Medulla oblongata (tissue), 1 donor: ENCODE measurements around the gene PPP1R2C.

Experiments used
- DNase-seq: peaks from one replicate; pipeline ENCODE4 v3.0.0-alpha.2; 2015; ENCODE audit errors: extremely low spot score

The PPP1R2C gene

DNA sequence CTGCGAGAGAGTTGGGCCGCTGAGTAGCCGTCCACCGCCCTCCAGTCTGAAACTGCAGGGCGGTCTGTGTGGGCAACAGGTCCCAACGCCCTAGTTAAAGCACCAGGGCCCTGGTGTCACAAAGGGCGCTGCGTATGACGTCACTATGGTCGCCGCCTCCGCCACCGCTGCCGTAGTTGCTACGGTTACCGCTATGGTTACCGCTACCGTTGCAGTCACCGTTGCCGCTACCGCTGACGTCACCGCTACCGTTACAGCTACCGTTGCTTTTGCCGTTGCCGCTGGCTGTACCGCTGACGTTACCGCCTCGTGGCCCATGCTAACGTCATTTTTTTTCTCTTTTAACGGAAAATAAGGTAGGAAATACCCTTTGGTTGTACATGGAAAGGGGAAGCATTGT lies at the start of gene PPP1R2C:
PPP1R2C (minus strand) TSS at position 68 of the 400 bp plus-strand sequence. CDS start 84 bp downstream, outside the sequence.
- no peak for DNase-seq

DNA sequence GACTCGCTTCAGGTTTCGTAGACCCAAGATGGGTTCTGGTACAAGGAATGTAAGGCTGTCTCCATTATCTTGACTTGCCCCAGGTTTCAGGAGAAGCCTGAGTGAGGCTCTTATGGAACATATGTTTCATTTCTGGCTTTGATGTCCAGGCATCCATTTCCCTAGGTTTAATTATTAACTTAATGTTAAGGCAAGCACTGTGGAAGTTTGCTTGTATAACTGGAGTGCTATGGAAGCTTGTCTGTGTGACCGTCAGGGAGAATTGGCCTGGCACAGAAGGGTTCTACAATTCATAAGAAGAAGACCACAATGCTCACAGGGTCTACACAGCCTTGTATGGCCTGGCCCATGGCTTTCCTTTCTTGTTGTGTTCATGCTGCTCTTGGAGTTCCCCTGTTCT lies 47.2 kb upstream of the PPP1R2C start:
- DNase-seq = no peak

DNA sequence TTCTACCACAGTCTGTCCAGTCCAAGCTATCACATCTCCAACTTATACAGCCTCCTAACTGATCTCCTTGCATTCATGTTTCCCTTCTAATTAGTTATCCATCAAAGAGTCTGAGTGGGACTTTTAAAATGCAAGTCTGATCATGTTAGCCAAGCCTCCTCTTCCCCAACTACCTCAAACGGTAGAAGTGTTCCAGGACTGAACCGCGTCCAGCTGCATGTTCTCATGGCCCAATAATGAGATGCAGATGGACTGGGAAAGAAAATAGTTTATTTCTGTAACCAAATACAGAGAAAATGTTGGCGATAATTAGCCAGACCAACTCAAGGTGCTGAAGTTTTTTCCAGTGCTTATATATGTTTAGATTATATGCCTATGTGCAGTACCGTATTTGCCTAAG lies 46.6 kb upstream of the PPP1R2C start:
- DNase-seq = no peak

DNA sequence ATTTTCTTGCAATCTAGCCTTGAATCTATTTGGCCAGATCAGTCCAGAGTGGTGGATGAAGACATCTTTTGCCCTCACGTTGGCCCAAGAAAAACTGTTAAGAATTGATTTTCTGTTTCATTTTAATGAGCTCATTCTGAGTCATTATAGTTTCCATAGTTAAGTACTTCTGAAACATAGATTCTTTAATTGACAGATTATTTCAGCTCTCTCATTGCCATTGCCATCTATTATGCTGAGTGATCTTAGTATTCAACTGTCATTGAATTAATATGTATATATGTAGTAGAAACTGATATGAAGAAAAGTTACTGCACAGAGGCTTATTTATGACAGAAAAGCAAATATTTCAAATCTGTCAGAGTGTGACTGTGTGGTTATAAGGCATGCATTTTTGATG lies 45.5 kb upstream of the PPP1R2C start:
- no peak for DNase-seq

DNA sequence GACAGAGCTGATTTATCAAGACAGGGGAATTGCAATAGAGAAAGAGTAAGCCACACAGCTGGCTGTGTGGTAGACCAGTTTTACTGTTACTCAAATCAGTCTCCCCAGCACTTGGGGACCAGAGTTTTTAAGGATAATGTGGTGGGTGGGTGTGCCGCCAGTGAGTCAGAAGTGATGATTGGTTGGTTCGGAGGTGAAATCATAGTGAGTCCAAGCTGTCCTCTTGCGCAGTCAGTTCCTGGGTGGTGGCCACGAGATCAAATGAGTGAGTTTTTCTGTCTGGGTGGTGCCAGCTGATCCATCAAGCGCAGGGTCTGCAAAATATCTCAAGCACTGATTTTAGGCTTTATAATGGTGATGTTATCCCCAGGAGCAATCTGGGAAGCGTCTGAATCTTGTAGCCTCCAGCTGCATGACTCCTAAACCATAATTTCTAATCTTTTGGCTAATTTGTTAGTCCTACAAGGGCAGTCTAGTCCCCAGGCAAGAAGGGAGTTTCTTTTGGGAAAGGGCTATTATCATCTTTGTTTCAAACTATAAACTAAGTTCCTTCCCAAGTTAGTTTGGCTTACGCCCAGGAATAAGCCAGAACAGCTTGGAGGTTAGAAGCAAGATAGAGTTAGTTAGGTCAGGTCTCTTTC lies 44.0 kb upstream of the PPP1R2C start:
- no peak for DNase-seq

DNA sequence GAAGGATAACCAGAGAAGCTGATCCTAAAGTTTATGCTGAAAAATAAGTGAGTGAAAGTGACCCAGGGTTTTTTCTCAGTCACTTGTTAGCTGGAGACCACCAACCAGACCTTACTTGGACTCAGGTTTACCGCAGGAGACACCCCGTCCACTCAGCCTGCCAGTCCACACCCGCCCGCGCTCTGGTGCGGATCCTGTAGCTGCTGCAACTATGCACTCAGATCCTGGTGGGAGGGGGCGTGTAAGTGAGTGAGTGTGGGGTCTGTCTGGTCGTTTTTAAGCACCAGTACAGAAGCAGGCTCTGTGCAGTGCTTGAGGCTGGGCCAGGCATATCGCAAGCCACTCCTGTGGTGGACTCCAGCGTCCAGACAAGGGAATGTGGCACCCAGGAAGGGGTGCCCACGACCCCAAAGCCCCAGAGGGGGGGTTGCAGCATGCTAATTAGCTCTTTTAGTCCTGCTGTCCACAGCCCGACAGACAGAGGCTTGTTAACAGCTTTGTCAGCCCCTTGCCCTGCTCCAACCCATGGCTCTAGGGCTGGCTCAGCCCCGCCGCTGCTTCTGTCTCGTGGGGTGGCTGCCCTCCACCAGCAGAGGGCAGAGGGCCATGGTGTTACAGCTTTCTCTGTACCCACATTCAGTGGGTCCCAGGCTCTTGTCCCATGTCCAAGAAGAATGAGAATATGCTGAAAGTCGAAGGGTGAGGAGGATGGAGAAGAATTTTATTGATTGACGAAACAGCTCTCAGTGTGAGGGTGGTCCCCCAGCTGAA lies 40.4 kb upstream of the PPP1R2C start:
- no peak for DNase-seq

DNA sequence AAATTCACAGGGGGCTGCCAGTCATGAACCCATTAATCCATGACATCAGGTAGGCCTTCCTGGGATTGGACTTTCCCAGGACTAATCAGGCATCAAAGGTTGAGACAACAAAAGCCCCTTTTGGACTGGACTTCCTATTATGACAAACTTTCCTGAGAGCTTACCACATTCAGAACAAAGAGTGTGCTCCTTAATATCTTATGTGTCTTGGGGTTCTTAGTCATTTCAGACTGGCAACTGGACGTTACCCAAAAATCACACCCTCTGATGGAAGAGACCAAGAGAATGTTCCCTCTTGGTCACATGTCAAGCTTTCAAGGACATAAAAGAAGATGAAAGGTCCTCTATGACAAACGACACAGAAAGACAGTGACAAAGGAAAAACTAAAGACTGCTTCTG lies 31.6 kb upstream of the PPP1R2C start:
- DNase-seq = no peak

DNA sequence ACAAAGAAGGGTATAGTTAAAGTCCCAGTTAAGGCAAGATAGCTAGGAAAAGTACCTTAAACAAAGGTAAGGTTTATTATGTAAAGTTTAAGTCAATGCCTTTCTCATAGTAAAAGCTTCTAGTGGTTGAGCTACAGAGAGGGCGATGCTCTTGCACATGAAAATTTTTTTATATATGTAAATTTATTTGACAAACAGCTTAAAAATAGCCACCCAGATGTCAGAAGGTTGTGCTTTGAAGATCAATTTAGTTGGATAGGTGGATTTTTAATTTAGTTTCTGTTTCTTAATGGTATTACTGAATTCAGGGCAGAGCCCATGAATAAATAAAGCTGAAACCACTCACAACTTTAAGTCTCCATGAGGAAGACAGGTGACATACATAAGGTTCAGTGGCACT lies 29.4 kb upstream of the PPP1R2C start:
- no peak for DNase-seq

DNA sequence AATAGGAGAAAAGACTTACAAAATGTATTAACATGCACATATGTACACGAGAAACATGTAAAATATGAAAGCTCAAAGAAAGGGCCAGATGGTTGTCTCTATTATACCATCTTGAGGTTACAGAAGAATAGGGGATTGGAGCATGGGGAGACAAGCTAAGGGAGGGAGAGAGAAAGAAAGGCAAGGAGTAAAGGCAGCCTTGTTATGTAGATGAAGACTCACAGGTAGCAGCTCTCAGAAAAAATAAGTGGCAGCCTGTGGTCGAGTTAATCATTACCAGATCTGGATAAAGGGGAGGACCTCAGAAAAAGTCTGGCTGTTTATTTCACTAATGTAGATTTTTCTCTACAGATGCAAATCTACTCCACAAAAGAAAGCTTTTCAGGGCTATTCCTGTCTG lies 26.6 kb upstream of the PPP1R2C start:
- no peak for DNase-seq

DNA sequence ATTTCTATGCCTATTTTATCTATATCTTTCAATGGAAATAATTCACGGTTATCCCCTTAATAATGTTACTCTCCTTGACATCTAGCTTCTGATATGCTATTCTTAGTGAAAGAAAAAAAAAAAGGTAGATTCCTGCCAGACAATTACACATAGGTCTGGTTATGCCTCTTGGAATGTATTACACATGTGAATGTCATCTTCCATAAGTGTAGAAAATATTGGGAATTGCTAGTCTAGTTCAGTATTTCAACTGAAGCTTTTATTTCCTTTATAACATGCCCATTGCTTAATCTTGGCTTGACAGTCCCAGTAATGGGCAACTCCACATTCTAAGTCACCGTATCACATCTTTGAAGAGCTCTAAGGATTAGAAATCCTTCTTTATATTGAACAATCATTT lies 25.4 kb upstream of the PPP1R2C start:
- no peak for DNase-seq

DNA sequence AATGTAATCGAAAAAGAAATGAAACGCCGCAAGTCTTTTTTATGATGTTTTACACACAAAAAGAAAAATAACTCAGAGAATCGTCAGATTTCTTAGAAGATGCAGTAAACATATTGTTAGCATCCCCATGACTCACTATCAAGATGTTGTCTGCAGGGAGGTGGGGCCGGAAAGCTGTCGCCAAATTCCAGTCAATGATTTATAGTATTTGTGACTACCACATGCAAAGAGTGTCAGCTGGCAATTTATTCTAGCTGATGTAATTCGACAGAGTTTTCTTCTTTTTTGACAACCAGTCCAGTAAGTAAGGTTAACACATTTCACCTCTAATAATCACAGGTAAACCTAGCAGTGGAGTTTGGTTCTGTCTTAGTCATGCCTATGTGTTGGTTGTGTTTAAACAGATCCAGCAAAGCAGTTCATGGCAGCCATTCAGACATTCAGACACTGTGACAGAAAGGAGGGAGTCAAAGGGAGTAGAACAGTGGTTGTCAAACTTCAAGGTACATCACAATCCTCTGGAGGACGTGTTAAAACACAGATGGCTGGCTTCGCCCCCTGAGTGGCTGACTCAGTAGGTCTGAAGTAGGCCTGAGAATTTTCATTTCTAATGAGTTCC lies 19.8 kb upstream of the PPP1R2C start:
- DNase-seq = no peak

DNA sequence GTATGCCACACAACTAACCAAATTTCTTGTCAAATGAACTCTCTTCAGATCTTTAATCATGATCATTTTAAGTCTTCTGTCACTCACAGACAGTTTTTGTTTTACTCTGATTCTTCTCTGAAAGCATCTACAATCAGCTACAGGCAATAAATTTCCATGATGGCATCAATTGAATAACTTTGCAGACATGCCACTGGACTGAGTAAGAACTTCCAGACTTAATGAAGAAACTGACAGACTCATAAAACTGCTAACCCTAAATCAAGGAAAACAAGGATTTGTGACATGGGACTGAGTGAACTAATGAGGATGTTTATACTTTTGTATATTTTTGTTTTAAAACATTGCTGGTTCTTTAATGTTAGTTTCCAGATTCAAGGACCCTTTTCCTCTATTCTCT lies 5.5 kb upstream of the PPP1R2C start:
- no peak for DNase-seq

DNA sequence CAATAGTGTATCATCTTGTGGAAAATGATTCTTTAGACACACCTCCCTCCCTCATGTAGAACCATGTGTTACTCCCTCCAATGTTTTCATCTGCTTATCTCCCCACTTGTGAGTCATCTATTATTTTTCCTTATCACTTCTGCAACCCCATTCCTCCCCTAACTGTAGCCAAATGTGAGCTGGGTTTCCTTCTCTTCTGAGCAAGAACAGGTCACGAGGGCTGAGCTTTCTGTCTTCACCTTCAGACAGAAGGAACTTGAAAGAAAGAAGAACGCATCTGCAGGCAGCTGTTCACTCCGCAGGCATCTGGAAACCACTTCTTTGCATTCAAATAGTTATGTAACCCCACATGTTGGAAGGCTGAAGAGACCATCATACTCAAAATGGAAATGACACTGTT lies 1.8 kb downstream of the PPP1R2C start:
- DNase-seq = no peak

DNA sequence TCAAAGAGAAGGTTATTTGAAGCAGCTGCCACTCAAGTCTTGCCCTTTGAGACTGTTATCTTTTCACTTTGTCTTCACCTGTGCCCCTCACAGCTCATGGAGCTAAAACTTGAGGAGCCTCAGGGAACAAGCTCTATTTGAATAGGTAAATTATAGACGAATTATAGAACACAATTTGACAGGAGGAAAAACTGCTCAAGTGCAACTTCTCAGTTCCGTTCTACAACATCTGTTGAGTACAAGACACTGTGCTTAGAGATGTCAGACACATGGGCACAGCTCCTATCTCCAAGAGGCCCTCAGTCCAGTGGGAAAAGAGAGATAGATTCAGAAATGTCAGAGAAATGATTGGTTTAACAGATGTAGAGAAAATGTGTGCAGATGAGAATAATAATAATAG lies 5.1 kb downstream of the PPP1R2C start:
- no peak for DNase-seq

DNA sequence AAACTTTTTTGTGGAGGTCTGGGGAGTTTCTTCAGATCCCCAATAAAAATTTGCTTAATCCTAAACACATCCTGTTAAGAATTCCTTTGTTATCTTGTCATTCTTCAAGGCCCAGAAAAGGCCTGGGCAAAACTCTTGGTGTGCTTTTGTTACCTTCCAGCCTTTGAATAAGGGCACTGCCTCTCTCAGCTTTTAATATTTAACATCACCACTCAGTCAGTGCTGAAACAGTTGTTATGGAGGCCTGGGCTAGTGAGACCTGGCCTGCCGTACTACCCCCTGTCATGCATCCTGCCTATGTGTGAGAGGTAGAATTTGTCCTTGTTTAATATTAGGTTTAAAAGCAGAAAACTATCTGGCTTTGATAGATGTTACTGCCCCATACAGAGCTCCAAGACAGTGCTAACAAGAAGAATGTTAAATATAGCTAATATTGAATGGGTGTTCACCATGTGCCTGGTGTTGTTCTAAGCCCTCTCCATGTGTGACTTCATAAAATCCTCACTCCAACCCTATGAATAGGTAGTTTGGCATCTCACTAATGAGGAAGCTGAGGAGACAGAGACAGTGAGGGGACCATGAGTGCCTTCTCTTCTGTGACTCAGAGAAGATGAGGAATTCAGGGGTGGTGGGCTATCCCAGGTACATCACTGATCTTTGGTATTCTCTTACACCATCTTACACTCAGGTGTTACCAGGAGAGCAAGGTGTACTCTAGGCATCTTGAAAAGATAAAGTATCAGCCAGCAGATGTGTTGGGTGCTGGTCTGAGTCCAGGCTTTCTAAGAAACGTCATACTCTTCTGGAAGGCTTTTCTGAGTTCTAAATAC lies 6.2 kb downstream of the PPP1R2C start:
- DNase-seq = no peak

DNA sequence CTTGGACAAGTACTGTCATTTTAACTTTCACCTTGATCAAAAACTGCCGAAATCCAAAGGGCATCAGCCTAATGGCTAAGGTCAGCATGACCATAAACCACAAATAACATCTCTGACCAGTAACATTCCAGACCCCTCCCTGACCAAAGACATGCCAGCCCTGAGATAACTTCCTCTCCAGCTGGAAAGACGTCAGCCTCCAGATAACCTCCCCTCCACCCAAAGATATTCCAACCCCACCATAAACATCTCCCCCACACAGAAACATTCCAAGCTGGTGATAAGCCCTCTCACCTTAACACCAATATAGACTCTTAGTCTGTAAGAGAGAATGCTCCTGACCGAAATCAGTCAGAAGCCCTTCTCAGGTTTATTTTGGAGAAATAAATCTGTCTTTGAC lies 7.4 kb downstream of the PPP1R2C start:
- DNase-seq = no peak

DNA sequence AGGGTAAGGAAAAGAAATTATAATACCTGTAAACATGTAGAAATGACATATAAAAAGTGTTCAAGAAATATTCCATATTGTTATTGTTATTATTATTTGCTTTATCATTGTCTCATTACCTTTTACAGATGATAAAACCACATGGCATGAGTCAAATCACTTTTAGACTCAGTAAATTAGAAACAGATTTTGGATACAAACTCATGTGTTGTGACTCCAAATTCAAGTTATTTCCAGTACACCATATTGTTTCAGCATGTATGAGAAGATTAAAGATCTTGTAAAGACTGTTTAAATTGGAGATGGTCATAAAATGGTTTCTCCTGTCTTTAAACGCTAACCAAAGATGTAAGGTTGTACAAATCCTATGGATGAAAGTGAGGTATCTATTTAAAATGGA lies 18.1 kb downstream of the PPP1R2C start:
- no peak for DNase-seq

DNA sequence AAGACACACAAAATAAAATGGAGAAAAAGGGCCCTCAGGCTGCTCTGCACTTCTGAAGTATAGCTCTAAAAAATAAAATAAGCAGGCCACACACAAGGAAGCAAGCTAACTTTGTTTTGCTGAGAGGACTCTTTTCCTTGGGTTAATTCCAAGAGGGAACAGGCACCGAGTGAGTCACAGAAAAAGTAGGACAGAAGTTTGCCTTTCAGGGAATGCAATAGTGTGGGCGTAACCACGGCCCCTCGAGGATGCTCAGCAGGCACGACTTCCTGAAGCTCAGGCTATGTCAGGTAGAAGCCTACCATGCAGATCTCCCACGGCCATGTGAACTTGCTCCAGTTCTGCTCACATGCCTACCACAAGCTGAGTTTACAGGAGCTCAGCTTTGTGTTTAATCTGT lies 22.1 kb downstream of the PPP1R2C start:
- DNase-seq = peak; percentile 2

DNA sequence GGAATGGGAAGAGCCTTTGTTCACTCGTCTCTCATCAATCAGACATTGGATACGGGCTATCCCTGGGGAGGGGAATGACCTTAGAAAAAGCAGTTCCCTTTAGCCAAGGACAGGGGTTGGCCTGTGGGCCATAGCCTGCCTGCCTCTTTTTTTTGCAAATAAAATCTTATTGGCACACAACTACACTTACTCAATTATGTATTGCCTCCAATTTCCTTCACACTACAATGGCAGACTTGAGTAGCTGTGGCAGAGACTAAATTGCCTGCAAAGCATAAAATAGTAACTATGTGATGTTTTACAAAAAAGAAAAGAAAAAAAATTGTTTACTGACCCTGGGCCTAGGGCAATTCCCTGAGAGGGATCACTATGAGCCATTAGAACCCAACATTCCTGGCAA lies 23.4 kb downstream of the PPP1R2C start:
- no peak for DNase-seq

DNA sequence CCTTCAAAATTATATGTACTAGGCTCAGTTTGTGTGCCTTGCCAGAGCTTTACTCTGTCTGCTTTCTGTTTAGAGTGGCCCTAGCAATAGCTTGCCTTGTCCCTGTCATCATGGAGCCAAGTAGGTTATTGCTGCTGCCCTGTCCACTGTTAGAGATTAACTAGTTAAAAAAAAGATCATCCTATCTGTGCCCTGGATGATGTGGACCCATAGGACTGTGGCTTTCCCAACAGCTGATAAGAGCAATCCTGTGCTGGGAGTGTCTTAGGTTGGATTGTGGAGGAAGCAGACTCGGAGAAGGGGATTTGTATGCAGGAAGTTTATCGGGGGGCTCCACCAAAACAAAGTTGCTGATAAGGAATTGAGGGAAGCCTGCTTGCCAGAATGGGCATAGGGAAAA lies 23.8 kb downstream of the PPP1R2C start:
- no peak for DNase-seq

DNA sequence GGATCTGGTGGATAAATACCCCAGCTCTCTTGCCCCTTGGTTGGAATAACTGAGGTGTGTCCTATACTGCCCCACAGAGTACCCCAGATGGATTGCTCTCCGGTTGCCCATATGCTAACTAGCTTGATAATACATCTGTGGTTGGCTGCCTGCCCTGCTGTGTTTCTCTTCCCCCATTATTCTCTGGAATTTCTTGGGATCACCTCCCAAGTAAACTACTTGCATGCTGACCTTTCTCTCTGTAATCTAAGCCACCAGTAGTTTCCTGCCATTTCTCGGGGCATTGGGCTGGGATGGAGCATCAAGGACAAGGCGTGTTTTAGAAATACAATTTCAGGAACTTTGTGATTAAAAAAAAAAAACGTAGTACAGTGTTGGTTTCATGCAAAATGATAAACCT lies 25.2 kb downstream of the PPP1R2C start:
- no peak for DNase-seq

DNA sequence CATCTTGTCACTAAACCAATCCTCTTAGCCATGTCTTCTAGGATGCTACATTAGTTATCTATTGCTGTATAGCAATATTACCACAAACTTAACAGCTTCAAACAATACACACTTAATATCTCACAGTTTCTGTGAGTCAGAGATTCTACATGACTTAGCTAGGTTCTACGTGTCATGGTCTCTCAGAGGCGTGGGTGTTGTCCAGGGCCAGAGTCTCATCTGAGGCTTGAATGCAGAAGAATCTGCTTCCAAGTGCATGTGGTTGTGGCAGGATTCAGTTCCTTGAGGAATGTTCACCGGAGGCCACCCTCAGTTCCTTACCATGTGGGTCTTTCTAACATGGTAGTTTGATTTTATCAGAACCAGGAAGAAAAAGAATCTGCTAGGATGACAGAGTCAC lies 26.4 kb downstream of the PPP1R2C start:
- no peak for DNase-seq
